ENCODE results near the gene CDK2. TPM values are rescaled to one million over a fixed set of nuclear protein-coding genes. Genes with fewer than 3 reads are reported as not detected.
A peak's percentile ranks its signal among the peaks of the same experiment; 100 is the strongest.

The CDK2 gene
- total and polyA plus RNA-seq, 9 of the 15 experiments (the other 6 are each of a cell fraction or from before 2014, with no cell fraction given), result 17.4 to 213 (median 109) TPM

GRCh38 chr12:55973599-55974307, 7.1 kb downstream of the CDK2 start, which contains the start of gene RAB5B (continued):
- TF ChIP-seq XRCC5 (IDR thresholded peaks at IDR 0.05; ENCODE audit: low read depth, low read length) (0 out of 2 replicates have a peak, but pooled peaks have one; percentile 5), EP400 (IDR thresholded peaks at IDR 0.05) (peak; percentile 63), ZNF253 (CRISPR knock-in tag; conservative IDR thresholded peaks at IDR 0.05) (no peak), POLR2G (IDR thresholded peaks at IDR 0.05; ENCODE audit: low read depth, low read length) (peak; percentile 98), SFPQ (IDR thresholded peaks at IDR 0.05; ENCODE audit: low read depth, low read length) (no peak), MEIS2 (IDR thresholded peaks at IDR 0.05; ENCODE audit: partially characterized antibody) (peak; percentile 87), ZC3H8 (IDR thresholded peaks at IDR 0.05) (no peak), ZBTB49 (CRISPR knock-in tag; IDR thresholded peaks at IDR 0.05; ENCODE audit: borderline replicate concordance) (no peak), HDAC1 (IDR thresholded peaks at IDR 0.05) (peak in 1 of 2 experiments; percentile 93; a peak in 2 of 4 replicates), ATF3 (IDR thresholded peaks at IDR 0.05) (peak; percentile 57; the same call in 1 of the 2 replicates), ATF3 (CRISPR knock-in tag; conservative IDR thresholded peaks at IDR 0.05) (0 out of 2 replicates have a peak, but pooled peaks have one; percentile 40), RNF2 (IDR thresholded peaks at IDR 0.05) (peak; percentile 52; the same call in 1 of the 2 replicates), ZBTB17 (CRISPR knock-in tag; IDR thresholded peaks at IDR 0.05) (peak; percentile 78), ZNF184 (CRISPR knock-in tag; IDR thresholded peaks at IDR 0.05) (no peak), NFE2 (IDR thresholded peaks at IDR 0.05; ENCODE audit: low read depth) (0 out of 2 replicates have a peak, but pooled peaks have one; percentile 32), NRF1 (conservative IDR thresholded peaks at IDR 0.05 in 1 of 2, IDR thresholded peaks at IDR 0.05 in 1 of 2) (peak; percentile 59 to 66), USF1 (CRISPR knock-in tag; IDR thresholded peaks at IDR 0.05) (peak; percentile 70), ZNF12 (CRISPR knock-in tag; IDR thresholded peaks at IDR 0.05) (no peak), ZNF766 (CRISPR knock-in tag; conservative IDR thresholded peaks at IDR 0.05) (0 out of 2 replicates have a peak, but pooled peaks have one; percentile 13), PHTF2 (CRISPR knock-in tag; IDR thresholded peaks at IDR 0.05) (no peak), DACH1 (IDR thresholded peaks at IDR 0.05; ENCODE audit: partially characterized antibody) (peak; percentile 60), ATF7 (IDR thresholded peaks at IDR 0.05) (peak; percentile 98)
